ENCODE data around the gene VAV2.

The VAV2 gene

GRCh38 chr9:134030821-134031470, 38.8 kb upstream of the VAV2 start:
- TF ChIP-seq ZFX (IDR thresholded peaks at IDR 0.05), result no peak
- H3K27ac ChIP-seq, result no peak overlapping the region

GRCh38 chr9:134029248-134030226, 37.4 kb upstream of the VAV2 start:
- H3K27ac ChIP-seq, result no peak overlapping the region
- no peak for TF ChIP-seq ZFX (IDR thresholded peaks at IDR 0.05)
- no peak for TF ChIP-seq CTCF (conservative IDR thresholded peaks at IDR 0.05)

DNA sequence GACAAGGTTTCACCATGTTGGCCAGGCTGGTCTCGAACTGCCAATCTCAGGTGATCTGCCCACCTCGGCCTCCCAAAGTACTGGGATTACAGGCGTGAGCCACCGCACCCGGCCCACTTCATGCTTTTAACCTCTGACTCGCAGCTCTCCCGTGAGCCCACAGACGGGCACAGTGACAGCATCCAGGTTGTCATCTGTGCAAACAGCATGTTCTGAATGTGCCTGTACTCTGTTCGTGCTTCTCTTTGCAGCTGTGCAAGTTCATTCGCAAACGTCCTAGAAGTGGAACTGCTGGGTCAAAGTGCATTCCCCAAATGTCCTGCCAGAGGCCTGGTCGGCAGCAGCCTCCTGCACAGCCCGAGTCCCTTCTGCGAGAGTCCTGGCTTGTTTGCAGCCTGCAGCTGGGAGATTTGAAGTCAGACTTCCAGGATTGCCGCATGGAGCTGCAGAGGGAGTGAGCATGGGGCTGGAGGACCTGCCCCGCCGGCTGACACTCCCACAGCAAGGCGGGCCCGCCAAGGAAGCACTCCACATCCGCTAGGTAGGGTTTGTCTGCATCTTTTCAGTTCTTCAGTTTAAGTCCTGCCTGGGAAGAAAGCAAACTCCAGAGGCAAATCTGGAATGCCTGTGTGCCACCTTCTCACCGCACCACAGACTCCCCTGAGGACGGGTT, 36.6 kb upstream of the VAV2 start:
- TF ChIP-seq CTCF (conservative IDR thresholded peaks at IDR 0.05), result no peak
- no peak for TF ChIP-seq ZFX (IDR thresholded peaks at IDR 0.05)
- H3K27ac ChIP-seq, result no peak overlapping the region

- H3K27ac ChIP-seq, result no peak overlapping the region
- TF ChIP-seq ZFX (IDR thresholded peaks at IDR 0.05) (no peak), CTCF (conservative IDR thresholded peaks at IDR 0.05) (no peak)
These were observed 36.0 kb upstream of the VAV2 start for GRCh38 chr9:134028076-134028475.

DNA sequence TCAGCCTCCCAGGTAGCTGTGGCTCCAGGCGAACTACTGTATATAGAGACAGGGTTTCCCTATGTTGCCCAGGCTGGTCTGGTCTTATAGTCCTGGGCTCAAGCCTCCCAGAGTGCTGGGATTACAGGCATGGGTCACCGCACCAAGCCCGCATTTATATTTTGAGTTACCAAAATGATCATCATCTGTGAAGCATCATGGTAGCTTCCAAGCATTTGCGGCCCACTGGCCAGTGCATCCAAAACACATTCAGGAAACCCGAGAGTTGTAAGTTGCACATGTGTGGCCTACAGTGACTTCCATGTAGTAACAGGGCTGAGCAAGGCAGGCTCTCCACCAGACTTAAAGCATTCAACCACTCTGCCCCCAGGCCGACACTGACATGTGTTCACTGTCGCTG, 35.4 kb upstream of the VAV2 start:
- no peak overlapping the region for H3K27ac ChIP-seq
- TF ChIP-seq ZFX (IDR thresholded peaks at IDR 0.05), result no peak

- TF ChIP-seq ZFX (IDR thresholded peaks at IDR 0.05), result no peak
- TF ChIP-seq CTCF (conservative IDR thresholded peaks at IDR 0.05), result no peak
- no peak overlapping the region for H3K27ac ChIP-seq
These were observed 34.9 kb upstream of the VAV2 start for GRCh38 chr9:134026981-134027380.

DNA sequence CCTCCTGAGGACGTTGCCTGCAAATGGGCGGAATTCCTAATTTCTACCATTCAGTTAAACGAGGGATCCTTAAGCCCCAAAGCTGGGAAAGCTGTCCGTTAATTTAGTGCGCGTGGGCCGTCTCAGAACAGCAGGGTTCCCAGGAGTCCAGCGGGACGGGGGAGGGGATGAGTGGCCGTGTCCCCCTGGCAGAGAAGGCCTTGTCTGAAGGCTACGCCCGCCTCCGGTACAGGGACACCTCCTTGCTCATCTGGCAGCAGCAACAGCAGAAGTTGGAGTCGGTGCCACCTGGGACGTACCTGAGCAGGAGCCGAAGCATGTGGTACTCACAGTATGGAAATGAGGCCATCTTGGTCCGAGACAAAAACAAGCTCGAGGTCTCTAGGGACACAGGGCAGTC, 34.5 kb upstream of the VAV2 start:
- TF ChIP-seq CTCF (conservative IDR thresholded peaks at IDR 0.05) (no peak), ZFX (IDR thresholded peaks at IDR 0.05) (no peak)
- no peak overlapping the region for H3K27ac ChIP-seq

Measured in C4-2B (cell line).